ENCODE data around the gene TNFSF13.
"Not testable (repeated sequence)": the region's sequence is repeated elsewhere in the genome, so short reads cannot be mapped to it uniquely, and the experiment has no call there.

Gene TNFSF13

DNA sequence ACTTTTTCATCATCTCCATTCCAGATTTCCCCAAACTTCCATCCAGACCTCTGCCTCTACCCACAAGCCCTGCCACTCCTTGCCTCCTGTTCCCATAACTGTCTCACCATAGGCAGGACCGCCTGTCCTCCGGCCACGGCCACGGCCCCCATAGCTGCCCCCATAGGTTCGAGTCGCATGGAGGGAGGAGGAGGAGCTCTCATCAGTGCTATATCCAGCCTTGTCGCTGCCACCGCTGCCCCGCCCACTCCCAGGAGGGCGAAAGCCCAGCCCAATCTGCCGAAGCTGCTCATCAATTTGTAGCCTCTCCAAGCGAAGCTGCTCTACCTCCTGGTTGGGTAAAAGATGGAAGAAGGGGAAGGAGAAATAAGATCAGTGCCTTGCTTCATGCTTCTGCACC lies 34.7 kb downstream of the TNFSF13 start:
- Histone ChIP-seq H3K27me3 (ENCODE audit: low read length) (no peaks in the 10 kb centered on the region), H3K9me2 (replicated peaks; ENCODE audit: insufficient read depth, low read length) (no peaks in the 10 kb centered on the region), H3K4me2 (ENCODE audit: low read depth, low read length, poor library complexity, severe bottlenecking) (no peak overlapping the region), H4K20me1 (ENCODE audit: low read depth, low read length) (no peaks in the 10 kb centered on the region), H2AFZ (ENCODE audit: low read depth, low read length, severe bottlenecking) (no peak overlapping the region), H3K79me2 (ENCODE audit: insufficient read depth, low read length) (no peaks in the 10 kb centered on the region), H3K9ac (ENCODE audit: low read length) (no peak overlapping the region), H3K4me3 (ENCODE audit: insufficient read depth, low read length, poor library complexity, severe bottlenecking) (no peak overlapping the region), H3F3A (ENCODE audit: insufficient read depth) (no peaks in the 10 kb centered on the region), H3K36me3 (ENCODE audit: low read length) (peaks cover 11% of the 10 kb centered on the region; the same call in 1 of the 2 replicates), H3K27ac (ENCODE audit: low read depth, low read length) (no peak overlapping the region), H3K9me3 (ENCODE audit: insufficient read depth, low read length) (no peaks in the 10 kb centered on the region)
- TF ChIP-seq CTCF (IDR thresholded peaks at IDR 0.05; ENCODE audit: insufficient read depth, low read length, poor library complexity, severe bottlenecking) (no peak), EZH2phosphoT487 (conservative IDR thresholded peaks at IDR 0.05; ENCODE audit: low read length) (no peak)

DNA sequence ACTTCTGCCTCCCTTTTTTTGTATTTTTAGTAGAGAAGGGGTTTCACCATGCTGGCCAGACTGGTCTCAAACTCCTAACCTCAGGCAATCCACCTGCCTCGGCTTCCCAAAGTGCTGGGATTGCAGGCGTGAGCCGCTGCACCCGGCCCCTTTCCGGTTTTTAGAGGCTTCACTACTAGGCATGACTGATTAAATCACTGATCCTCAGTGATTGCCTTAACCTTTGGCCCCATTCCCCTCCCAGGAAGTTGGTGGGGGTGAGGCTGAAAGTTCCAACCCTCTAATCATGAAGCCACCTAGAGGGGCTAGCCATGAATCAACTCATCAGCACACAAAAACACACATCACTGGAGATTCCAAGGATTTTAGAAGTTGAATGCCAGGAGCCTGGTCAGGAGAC lies 39.0 kb downstream of the TNFSF13 start:
- not testable (repeated sequence) for H3K4me3 ChIP-seq (ENCODE audit: insufficient read depth, low read length, poor library complexity, severe bottlenecking); H3F3A ChIP-seq (ENCODE audit: insufficient read depth); H3K9ac ChIP-seq (ENCODE audit: low read length); H4K20me1 ChIP-seq (ENCODE audit: low read depth, low read length); H3K27ac ChIP-seq (ENCODE audit: low read depth, low read length); H3K27me3 ChIP-seq (ENCODE audit: low read length); H2AFZ ChIP-seq (ENCODE audit: low read depth, low read length, severe bottlenecking); H3K4me2 ChIP-seq (ENCODE audit: low read depth, low read length, poor library complexity, severe bottlenecking); H3K79me2 ChIP-seq (ENCODE audit: insufficient read depth, low read length); H3K9me2 ChIP-seq (replicated peaks; ENCODE audit: insufficient read depth, low read length); H3K9me3 ChIP-seq (ENCODE audit: insufficient read depth, low read length)
- H3K36me3 ChIP-seq (ENCODE audit: low read length): peaks cover 14% of the 10 kb centered on the region; the same call in 1 of the 2 replicates

GRCh38 chr17:7606280-7606679 lies 47.7 kb downstream of the TNFSF13 start:
- H3K36me3 ChIP-seq (ENCODE audit: low read length): peaks cover under 1% of the 10 kb centered on the region; the same call in 1 of the 2 replicates
- no peaks in the 10 kb centered on the region for H3K27me3 ChIP-seq (ENCODE audit: low read length)
- H3K4me2 ChIP-seq (ENCODE audit: low read depth, low read length, poor library complexity, severe bottlenecking): no peak overlapping the region
- H2AFZ ChIP-seq (ENCODE audit: low read depth, low read length, severe bottlenecking): no peak overlapping the region
- H3K9ac ChIP-seq (ENCODE audit: low read length): no peak overlapping the region
- TF ChIP-seq EZH2phosphoT487 (conservative IDR thresholded peaks at IDR 0.05; ENCODE audit: low read length) (no peak), CTCF (IDR thresholded peaks at IDR 0.05; ENCODE audit: insufficient read depth, low read length, poor library complexity, severe bottlenecking) (no peak)
- no peaks in the 10 kb centered on the region for H4K20me1 ChIP-seq (ENCODE audit: low read depth, low read length)
- H3K27ac ChIP-seq (ENCODE audit: low read depth, low read length): no peak overlapping the region
- H3K9me2 ChIP-seq (replicated peaks; ENCODE audit: insufficient read depth, low read length): no peaks in the 10 kb centered on the region
- peaks cover 24% of the 10 kb centered on the region for H3K79me2 ChIP-seq (ENCODE audit: insufficient read depth, low read length)
- H3F3A ChIP-seq (ENCODE audit: insufficient read depth): no peaks in the 10 kb centered on the region
- H3K4me3 ChIP-seq (ENCODE audit: insufficient read depth, low read length, poor library complexity, severe bottlenecking): no peak overlapping the region
- H3K9me3 ChIP-seq (ENCODE audit: insufficient read depth, low read length): no peaks in the 10 kb centered on the region

- TF ChIP-seq EZH2phosphoT487 (conservative IDR thresholded peaks at IDR 0.05; ENCODE audit: low read length) (no peak), CTCF (IDR thresholded peaks at IDR 0.05; ENCODE audit: insufficient read depth, low read length, poor library complexity, severe bottlenecking) (no peak)
- no peaks in the 10 kb centered on the region for H4K20me1 ChIP-seq (ENCODE audit: low read depth, low read length)
- H3K27ac ChIP-seq (ENCODE audit: low read depth, low read length): no peak overlapping the region
- H3K9me3 ChIP-seq (ENCODE audit: insufficient read depth, low read length): no peaks in the 10 kb centered on the region
- no peaks in the 10 kb centered on the region for H3K9me2 ChIP-seq (replicated peaks; ENCODE audit: insufficient read depth, low read length)
- H3K79me2 ChIP-seq (ENCODE audit: insufficient read depth, low read length): peaks cover 54% of the 10 kb centered on the region
- H3F3A ChIP-seq (ENCODE audit: insufficient read depth): no peaks in the 10 kb centered on the region
- no peaks in the 10 kb centered on the region for H3K27me3 ChIP-seq (ENCODE audit: low read length)
- no peaks in the 10 kb centered on the region for H3K36me3 ChIP-seq (ENCODE audit: low read length)
- H3K4me3 ChIP-seq (ENCODE audit: insufficient read depth, low read length, poor library complexity, severe bottlenecking): no peak overlapping the region
- H2AFZ ChIP-seq (ENCODE audit: low read depth, low read length, severe bottlenecking): no peak overlapping the region
- H3K9ac ChIP-seq (ENCODE audit: low read length): no peak overlapping the region
- H3K4me2 ChIP-seq (ENCODE audit: low read depth, low read length, poor library complexity, severe bottlenecking): no peak overlapping the region
These were observed 52.1 kb downstream of the TNFSF13 start for GRCh38 chr17:7610641-7611040.
